Suprapubic skin (tissue), 3 donors: ENCODE results near the gene PREPL.

Experiments
- CTCF ChIP-seq, 2 donors: fragments of 200-600 bp in 1 of 2; fragments of 450-650 bp in 1 of 2; sonication (generic) in 1 of 2; IDR thresholded peaks; one replicate each; pipeline ENCODE4 v1.5.1; 2016 to 2019; ENCODE audit warnings: antibody characterized with exemption in 2 of 2, mild to moderate bottlenecking in 1 of 2, moderate library complexity in 1 of 2
- POLR2A ChIP-seq, 2 donors: fragments of 450-650 bp; IDR thresholded peaks; one replicate each; pipeline ENCODE4 v1.6.1; 2017; ENCODE audit warnings: antibody characterized with exemption in 2 of 2, mild to moderate bottlenecking in 2 of 2, moderate library complexity in 2 of 2

DNA sequence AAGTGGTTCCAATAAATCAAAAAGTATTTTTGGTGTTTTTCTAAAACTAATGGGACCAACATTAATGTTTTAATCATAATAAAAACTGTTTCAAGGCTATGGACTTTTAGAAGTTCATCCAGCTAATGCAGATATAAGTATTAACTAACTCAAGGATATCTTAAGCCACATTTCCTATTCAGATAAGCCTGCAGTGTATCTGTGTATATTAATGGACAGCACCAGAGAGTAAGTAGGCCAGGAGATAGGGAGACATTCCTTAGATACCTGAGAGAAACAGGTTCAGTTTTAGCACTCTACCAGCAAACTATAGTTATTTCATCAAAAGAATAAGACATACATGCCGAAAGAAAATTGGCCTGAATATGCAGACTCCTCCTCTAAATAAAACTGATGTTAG is 27.3 kb downstream of the PREPL start:
- TF ChIP-seq CTCF (IDR thresholded peaks at IDR 0.05) (no peak), POLR2A (IDR thresholded peaks at IDR 0.05) (no peak)
